Esophagus muscularis mucosa (tissue), 4 donors: Measurements from ENCODE around the gene LYL1. TPM values are rescaled to one million over a fixed set of nuclear protein-coding genes. Genes with fewer than 3 reads are reported as not detected.

ENCODE experiments used
- DNase-seq: peaks from one replicate; pipeline ENCODE4 v3.0.0-alpha.2; 2017; ENCODE audit errors: extremely low spot score
- H3K27ac ChIP-seq, 4 donors: fragments of 200-600 bp; sonication (generic); replicated peaks in 1 of 4; 1 replicate in 3 of 4; 2 replicates in 1 of 4; pipeline ENCODE4 v1.5.1; 2016 to 2019; ENCODE audit warnings: mild to moderate bottlenecking in 1 of 4
- H3K27me3 ChIP-seq, 4 donors: fragments of 200-600 bp; sonication (generic); one replicate each; pipeline versions ENCODE4 v1.5.1 to v1.6.0; 2016 to 2019
- H3K36me3 ChIP-seq, 4 donors: fragments of 200-600 bp; sonication (generic); one replicate each; pipeline ENCODE4 v1.5.1; 2016 to 2019
- H3K4me1 ChIP-seq, 4 donors: fragments of 200-600 bp; sonication (generic); one replicate each; pipeline ENCODE4 v1.5.1; 2016 to 2019
- H3K4me3 ChIP-seq, 4 donors: fragments of 200-600 bp; sonication (generic); 1 replicate in 2 of 4; 2 replicates in 2 of 4; pipeline ENCODE4 v1.5.1; 2016 to 2019; ENCODE audit warnings: mild to moderate bottlenecking in 4 of 4, moderate library complexity in 1 of 4
- H3K9me3 ChIP-seq, 4 donors: fragments of 200-600 bp; sonication (generic); 1 replicate in 3 of 4; 2 replicates in 1 of 4; pipeline ENCODE4 v1.5.1; 2016 to 2019
- CTCF ChIP-seq, 3 experiments: fragments of 200-600 bp in 2 of 3; fragments of 450-650 bp in 1 of 3; sonication (generic) in 2 of 3; IDR thresholded peaks; one replicate each; pipeline ENCODE4 v1.5.1; 2017 to 2019; ENCODE audit warnings: antibody characterized with exemption in 3 of 3, mild to moderate bottlenecking in 2 of 3, moderate library complexity in 1 of 3
- EP300 ChIP-seq: sonication (generic); formaldehyde crosslinking; IDR thresholded peaks from one replicate; pipeline ENCODE4 v1.6.1; 2017; ENCODE audit warnings: antibody characterized with exemption
- POLR2A ChIP-seq: fragments of 450-650 bp; IDR thresholded peaks from one replicate; pipeline ENCODE4 v1.6.1; 2017; ENCODE audit warnings: antibody characterized with exemption, moderate library complexity, mild to moderate bottlenecking, low read depth
- POLR2AphosphoS5 ChIP-seq, 2 donors: sonication (generic); formaldehyde crosslinking; IDR thresholded peaks; one replicate each; pipeline ENCODE4 v1.6.1; 2017; ENCODE audit warnings: antibody characterized with exemption in 2 of 2
- WGBS: methylation state at CpG from one replicate; pipeline ENCODE4 v1.1.5; 2018; 5-methylcytosine and 5-hydroxymethylcytosine counted together
- intact Hi-C: fragments of 100-400 bp; cut with DNase I; formaldehyde crosslinking; loops from one replicate; pipeline ENCODE4 v1.15.1; 2023
- total RNA-seq, 4 donors: library from RNA; depleted of rRNA; stranded (reverse); fragments of >200 nt; gene quantifications; one replicate each; pipeline versions ENCODE4 v1.1.0 to v1.2.1, GENCODE V29; 2016

Gene LYL1
- total RNA-seq, 4 donors from 2014 or later = 11.9 to 20.2 (median 17.0) TPM

DNA sequence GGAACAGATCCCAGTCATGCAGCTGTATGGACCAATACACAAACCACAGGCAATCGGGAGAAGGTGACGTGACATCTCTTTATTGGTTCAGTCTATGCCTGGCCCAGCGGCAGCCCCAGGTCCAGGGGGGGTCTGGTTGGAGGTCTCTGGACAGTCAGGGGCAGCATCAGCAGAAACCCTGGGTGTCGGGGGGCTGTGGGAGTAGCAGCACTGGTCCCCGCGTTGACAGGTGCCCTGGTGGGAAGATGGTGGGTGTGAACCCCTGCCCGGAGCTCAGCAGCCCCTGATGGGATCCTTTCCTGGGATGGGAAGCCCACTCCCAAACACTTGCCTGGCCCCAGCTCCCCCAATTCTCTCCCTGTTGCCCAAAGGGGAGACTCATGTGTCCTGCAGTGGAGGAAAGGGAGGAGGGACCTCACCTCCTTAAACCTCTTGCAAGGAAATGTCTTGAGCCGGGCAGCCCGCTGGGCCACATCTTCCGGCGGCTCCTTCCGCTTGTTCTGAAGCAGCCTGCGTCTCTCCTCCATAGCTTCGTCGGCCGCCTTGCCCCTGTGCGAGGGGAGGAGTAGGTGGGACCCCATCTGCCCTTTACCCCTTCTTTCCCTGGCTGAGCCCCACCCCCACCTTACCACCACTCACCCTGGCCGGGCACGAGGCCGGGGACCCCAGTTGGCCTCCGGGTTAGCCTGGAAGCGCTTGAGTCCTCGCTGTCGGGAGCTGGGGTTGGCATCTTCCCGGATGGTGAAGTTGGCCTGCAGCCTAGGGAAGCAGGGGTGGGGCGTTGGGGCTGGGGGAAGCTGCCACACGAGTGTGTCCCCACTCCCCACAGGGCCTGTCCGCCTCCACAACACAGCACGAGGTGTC lies 2.4 kb upstream of the LYL1 start:
- no peak for TF ChIP-seq CTCF (IDR thresholded peaks at IDR 0.05)
- no peak for TF ChIP-seq POLR2A
- TF ChIP-seq EP300 = no peak
- no peak for TF ChIP-seq POLR2AphosphoS5 (IDR thresholded peaks at IDR 0.05)
- Histone ChIP-seq H3K27ac (peak overlapping the region; percentile 28 to 70 (median 64)), H3K27me3 (no peaks in the 10 kb centered on the region), H3K4me3 (peak overlapping the region; percentile 29 to 49 (median 31)), H3K36me3 (peaks cover 0 to 38% (median 22%) of the 10 kb centered on the region in 4 donors), H3K9me3 (no peaks in the 10 kb centered on the region), H3K4me1 (peaks cover 35 to 50% (median 47%) of the 10 kb centered on the region in 4 donors)
- 48% methylated on average over 21 of the region's 29 CpGs for WGBS
- intact Hi-C loops = no loop called here
- no peak for DNase-seq

DNA sequence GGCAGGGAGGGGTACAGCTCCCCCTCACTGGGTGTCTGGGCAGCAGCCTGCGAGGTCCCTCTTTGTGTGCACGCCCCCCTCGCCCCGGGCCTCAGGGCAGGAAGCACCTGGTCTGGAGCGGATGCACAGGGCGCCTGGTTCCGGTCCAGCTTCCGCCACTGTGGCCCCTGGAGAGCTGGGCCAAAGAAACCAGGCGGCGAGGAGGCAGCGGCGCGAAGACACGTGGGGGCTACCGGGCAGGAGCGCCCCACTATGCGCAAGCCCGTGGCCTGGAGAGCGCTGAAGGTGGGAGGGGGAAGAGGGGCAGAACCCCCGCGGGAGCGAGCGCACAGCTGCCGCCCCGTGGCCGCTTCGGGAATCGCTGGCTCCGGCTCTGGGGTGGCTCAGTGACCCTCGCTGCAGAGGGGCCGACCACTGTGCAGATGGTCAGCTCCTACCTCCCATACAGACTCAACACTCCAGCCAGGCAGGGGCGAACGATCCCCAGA lies 1.7 kb upstream of the LYL1 start:
- intact Hi-C loops = no loop called here
- Histone ChIP-seq H3K27ac (peak overlapping the region; percentile 28 to 70 (median 64)), H3K36me3 (peaks cover 0 to 33% (median 15%) of the 10 kb centered on the region in 4 donors), H3K4me3 (peak overlapping the region; percentile 29 to 49 (median 31)), H3K4me1 (peaks cover 39 to 56% (median 53%) of the 10 kb centered on the region in 4 donors), H3K9me3 (no peaks in the 10 kb centered on the region), H3K27me3 (no peaks in the 10 kb centered on the region)
- TF ChIP-seq POLR2A (no peak), POLR2AphosphoS5 (IDR thresholded peaks at IDR 0.05) (peak; percentile 72 to 78), CTCF (IDR thresholded peaks at IDR 0.05) (peak; percentile 68 to 92 (median 72)), EP300 (no peak)
- WGBS = 21% methylated on average over 12 of the region's 33 CpGs
- no peak for DNase-seq

DNA sequence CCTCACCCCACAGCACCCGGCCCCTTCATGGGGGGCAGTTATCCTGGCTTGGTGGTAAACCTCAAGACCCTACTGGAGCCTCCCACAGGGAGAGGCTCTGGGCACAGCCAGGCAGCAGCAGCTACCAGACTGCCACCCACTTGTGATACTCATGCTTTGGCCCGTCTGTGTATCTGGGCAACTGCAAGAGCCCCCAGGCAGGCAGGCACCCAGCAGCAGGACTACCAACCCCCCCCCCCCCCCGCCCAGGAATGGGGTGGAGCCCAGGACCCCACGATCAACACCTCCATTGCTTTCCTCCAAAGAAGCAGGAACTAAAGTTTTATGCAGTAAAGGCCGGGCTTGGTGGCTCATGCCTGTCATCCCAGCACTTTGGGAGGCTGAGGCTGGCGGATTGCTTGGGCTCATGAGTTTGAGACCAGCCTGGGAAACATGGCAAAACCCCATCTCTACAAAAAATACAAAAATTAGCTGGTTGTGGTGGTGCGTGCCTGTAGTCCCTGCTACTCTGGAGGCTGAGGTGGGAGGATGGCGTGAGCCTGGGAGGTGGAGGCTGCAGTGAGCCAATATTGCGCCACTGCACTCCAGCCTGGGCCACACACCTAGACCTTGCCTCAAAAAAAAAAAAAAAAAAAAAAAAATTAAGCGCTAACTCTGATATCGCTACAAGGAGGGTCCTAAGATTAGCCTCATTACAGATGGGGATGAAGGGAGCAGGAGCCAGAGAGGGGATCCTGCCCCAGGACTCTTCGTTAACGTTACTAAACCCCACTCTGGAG lies 1.1 kb upstream of the LYL1 start:
- intact Hi-C loops = no loop called here
- DNase-seq = no peak
- Histone ChIP-seq H3K27ac (peak overlapping the region; percentile 70 to 90 (median 75)), H3K4me1 (peaks cover 42 to 63% (median 59%) of the 10 kb centered on the region in 4 donors), H3K36me3 (peaks cover 0 to 27% (median 10%) of the 10 kb centered on the region in 4 donors), H3K27me3 (no peaks in the 10 kb centered on the region), H3K9me3 (no peaks in the 10 kb centered on the region), H3K4me3 (peak overlapping the region in 3 of 4 donors; percentile 29 to 49 (median 33))
- 76% methylated on average over 7 of the region's 13 CpGs for WGBS
- TF ChIP-seq POLR2AphosphoS5 (IDR thresholded peaks at IDR 0.05) = no peak

DNA sequence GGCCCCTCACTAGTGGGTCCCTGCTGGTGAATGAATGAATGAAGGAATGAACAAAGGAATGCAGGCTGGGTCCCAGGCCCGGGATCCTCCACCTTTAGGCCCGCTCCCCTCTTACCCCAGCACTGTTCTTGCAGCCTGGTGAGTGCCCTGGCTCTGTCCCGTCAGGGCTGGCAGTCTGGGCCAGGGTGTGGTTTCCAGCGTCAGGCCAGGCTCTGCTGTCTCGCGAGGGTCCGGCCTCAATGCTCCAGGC lies 317 bp downstream of the LYL1 start:
- Histone ChIP-seq H3K36me3 (peaks cover 0 to 14% (median 4%) of the 10 kb centered on the region in 4 donors), H3K4me1 (peaks cover 57 to 77% (median 73%) of the 10 kb centered on the region in 4 donors), H3K4me3 (peak overlapping the region; percentile 43 to 57 (median 52)), H3K9me3 (no peaks in the 10 kb centered on the region), H3K27me3 (peaks cover 0 to 7% (median 0%) of the 10 kb centered on the region in 4 donors), H3K27ac (peak overlapping the region; percentile 70 to 90 (median 75))
- no CpG with 5 or more reads among the region's 7 CpGs for WGBS
- intact Hi-C loops = no loop called here
- TF ChIP-seq POLR2A (no peak), EP300 (no peak), CTCF (IDR thresholded peaks at IDR 0.05) (no peak), POLR2AphosphoS5 (IDR thresholded peaks at IDR 0.05) (no peak)
- no peak for DNase-seq
